Raji (cell line): ENCODE results near the gene FXYD6.

Source experiments
- POLR2A ChIP-seq: IDR thresholded peaks from 2 replicates; pipeline ENCODE4 v1.6.1; 2011; ENCODE audit warnings: low read depth, low read length, control low read depth; ENCODE audit not compliant: insufficient read depth

FXYD6 gene

DNA sequence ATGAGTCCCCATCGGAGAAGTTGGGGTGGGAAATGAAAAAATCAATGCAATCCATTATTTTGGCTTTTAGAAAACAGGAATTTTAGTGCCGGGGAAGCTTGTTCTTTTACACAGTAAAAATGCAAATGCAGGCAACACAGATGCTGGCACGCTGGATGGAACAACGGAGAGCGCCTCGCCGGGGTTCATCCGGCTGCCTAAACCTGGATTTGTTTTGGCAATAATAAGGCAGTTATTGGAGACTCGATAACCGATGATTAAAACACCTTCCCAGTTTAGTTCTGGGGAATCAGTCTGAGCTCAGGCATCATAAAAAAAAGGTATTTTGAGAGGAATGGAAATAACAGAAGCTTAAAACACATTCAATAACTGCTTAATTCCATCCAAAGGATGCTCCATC lies 82.3 kb downstream of the FXYD6 start:
- no peak for TF ChIP-seq POLR2A

DNA sequence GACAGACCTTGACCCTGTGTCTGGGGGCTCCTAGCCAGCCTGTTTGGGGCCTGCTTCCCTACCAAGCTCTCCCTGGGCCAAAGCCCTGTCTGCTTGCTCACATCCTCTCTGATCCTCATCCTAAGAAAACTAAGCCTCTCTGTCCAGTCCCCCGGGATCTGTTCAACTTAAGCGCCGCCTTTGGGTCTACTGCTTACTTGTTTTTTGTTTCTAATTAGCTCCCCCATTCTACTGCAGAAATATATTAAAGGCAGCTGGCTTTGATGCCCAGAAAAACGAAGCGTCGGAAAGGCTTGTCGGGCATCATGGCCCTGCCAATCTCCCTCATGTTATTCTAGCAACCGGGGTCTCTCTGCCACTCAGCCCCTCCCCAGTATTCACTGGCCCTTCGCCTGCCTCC lies 82.9 kb downstream of the FXYD6 start:
- no peak for TF ChIP-seq POLR2A

DNA sequence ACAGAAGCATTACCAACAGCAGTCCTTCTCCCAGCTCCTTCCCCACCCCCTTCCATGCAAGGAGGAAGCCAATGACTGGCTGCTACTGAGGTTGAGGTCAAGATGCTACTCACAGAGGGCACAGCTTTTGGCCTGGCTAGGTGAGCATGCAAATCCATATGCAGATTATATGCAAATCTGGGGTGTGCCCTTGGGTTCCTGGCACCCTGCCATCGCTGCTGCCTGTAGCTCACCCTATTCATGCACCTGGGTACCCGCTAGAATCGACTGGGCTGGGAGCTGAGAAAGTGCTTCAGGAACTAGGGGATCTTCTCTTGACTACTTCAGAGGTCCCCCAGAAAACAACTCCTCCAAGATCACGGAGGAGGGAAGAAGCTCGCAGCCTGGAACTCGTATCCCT lies 83.5 kb downstream of the FXYD6 start:
- no peak for TF ChIP-seq POLR2A

DNA sequence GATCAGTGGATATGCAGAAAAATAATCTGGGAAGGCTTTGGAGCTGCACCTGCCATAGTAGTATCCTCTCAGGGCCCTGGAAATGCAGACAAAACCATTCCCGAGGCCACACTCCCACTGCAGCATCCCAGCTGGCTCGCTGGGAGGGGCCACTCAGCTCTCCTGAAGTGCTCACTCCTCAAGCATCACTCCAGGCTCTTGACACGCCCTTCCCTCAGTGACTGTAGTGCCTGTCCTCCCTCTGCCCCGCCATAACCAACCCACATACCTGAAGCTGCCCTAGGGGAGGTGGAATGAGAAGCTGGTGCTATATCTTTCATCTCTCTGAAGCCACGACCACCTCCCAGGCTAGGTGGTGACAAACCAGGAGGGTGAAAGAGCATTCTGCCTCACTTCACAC lies 84.2 kb downstream of the FXYD6 start:
- TF ChIP-seq POLR2A = no peak

DNA sequence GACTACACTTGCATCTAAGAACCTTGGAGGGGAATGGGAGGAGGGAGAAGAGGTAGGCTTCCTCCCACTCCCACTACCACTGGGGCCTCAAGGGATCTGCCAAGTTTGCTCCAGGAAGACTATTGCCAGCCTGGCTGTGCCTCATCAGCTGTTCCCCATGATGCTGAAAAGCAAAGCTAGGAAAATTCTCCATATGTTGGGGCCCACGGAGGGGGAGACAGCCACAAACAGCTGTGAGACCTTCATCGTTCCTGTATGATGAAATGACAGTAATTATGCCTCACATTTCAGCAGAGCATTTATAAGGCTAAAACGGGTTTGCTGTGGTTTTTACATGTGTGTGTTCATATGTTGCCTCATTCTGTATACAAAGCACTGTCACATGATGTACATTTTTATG lies 86.2 kb downstream of the FXYD6 start:
- TF ChIP-seq POLR2A = no peak

DNA sequence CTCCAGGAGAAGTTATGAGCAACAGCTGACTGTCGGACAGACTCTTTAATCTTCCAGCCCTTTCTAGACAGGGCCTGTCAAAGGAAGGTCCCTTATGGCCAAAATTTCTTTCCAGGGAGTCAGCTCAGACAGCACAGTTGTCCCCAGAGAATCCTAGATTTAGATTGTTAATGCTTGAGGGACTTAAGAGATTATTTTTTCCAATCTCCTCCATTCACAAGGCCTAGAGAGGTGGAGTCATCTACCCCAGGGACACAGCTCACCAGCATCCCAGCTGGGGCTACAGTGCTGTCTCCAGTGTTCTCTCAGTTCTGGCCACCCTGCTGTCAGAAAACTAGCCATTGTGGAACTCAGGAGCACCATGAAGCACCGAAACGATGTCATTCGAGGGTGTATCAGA lies 87.2 kb downstream of the FXYD6 start:
- TF ChIP-seq POLR2A = no peak
